ENCODE results near the gene ZSCAN22. TPM values are rescaled to one million over a fixed set of nuclear protein-coding genes. Genes with fewer than 3 reads are reported as not detected.

The ZSCAN22 gene
- total RNA-seq (1 to 10 TPM; 2.3 to 3.4 TPM), polyA plus RNA-seq (ENCODE audit: insufficient read length in 2 of 2) (1 to 10 TPM; 3.1 to 3.4 TPM)
- long read RNA-seq, donor 1: 0 reads
- long read RNA-seq, donor 2, full-length matches to known transcripts: 2 of 2 reads
- long read RNA-seq, donor 2, partial matches to known transcripts: 0 of 2 reads
- long read RNA-seq, donor 2, other reads (novel, unspliced or antisense): 0 of 2 reads
- long read RNA-seq, donor 3, full-length matches to known transcripts: 1 of 1 reads
- long read RNA-seq, donor 3, partial matches to known transcripts: 0 of 1 reads
- long read RNA-seq, donor 3, other reads (novel, unspliced or antisense): 0 of 1 reads
- long read RNA-seq, donor 4: 0 reads

DNA sequence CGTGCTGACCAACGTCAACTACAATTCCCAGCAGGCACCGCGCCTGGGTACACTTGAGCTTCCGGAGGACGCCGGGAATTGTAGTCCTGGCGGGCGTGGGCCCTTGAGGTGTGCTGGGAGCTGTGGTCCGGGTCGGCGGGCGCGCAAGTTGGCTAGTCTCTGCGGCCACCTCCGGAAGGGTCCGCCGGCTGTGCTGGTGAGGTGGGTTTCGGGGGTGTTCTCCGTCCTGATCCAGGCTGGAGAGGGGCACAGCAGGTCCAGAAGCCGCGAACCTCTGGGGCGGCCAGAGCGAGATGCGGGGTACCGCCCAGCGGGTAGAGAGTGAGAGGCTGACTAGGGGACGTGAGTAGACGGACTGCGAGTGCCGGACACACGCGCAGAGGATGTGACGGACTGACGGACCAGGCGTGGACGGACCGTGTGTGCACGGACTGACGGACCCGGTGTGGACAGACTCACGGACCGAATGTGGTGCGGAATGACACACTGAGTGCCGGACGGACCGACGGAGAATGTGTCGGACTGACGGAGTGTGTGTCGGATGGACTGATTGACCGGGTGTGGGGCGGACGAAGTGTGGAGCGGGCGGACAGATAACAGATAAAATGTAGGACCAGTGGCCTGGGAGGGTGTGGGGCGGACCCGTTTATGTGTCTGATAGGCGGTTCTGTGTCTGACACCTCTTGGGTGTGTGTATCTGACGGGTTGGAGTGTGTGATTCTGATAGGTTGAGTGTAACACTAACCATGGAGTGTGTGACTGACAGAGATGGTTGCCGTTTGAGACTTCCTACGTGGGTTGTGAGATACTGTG lies at the start of gene ZSCAN22:
Gene ZSCAN22, plus strand, starts transcription at position 81 of the 813 bp plus-strand sequence. CDS start 7,809 bp downstream, outside the sequence.
- WGBS (ENCODE audit: insufficient coverage): under 1% methylated on average over 62 of the region's 62 CpGs
- H3K4me3 ChIP-seq (ENCODE audit: low read depth, low read length): peak within 1 kb of the TSS; percentile 98
- H3K4me1 ChIP-seq (ENCODE audit: control insufficient read depth, insufficient read depth, low read length): peaks cover 23% of the 10 kb centered on the region
- H3K27ac ChIP-seq (ENCODE audit: low read depth, low read length): peak within 1 kb of the TSS; percentile 97
- DNase-seq (ENCODE audit: low read depth in 4 of 6, low spot score in 6 of 6): peak; percentile 91 to 99 (median 97)
- peaks cover 3% of the 10 kb centered on the region for H3K36me3 ChIP-seq (ENCODE audit: control insufficient read depth, insufficient read depth, low read length)
- H3K9me3 ChIP-seq (ENCODE audit: control insufficient read depth, insufficient read depth, low read length): no peaks in the 10 kb centered on the region
- H3K27me3 ChIP-seq (ENCODE audit: control insufficient read depth, insufficient read depth, low read length): no peaks in the 10 kb centered on the region

DNA sequence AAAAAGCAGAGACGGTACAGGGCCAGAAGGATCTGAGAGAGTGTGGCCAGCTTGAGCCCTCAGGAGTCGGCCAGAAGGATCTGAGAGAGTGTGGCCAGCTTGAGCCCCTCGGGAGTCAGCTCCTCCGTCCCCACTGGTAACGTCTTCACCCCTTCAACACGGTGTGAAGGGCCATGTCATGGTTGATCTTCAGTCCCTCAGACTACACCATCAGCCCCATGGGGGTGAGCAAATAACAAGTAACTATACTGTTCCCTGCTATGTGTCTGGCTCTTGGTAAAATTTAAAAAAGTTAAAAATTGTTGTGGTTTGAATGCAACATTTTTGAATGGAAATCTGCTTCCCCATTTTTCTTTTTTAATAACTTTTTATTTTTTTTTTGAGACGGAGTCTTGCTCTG lies 49.6 kb upstream of the ZSCAN22 start:
- Histone ChIP-seq H3K27me3 (ENCODE audit: control insufficient read depth, insufficient read depth, low read length) (no peaks in the 10 kb centered on the region), H3K9me3 (ENCODE audit: control insufficient read depth, insufficient read depth, low read length) (no peaks in the 10 kb centered on the region), H3K4me3 (ENCODE audit: low read depth, low read length) (no peak overlapping the region), H3K27ac (ENCODE audit: low read depth, low read length) (no peak overlapping the region), H3K4me1 (ENCODE audit: control insufficient read depth, insufficient read depth, low read length) (peaks cover 14% of the 10 kb centered on the region), H3K36me3 (ENCODE audit: control insufficient read depth, insufficient read depth, low read length) (peaks cover 12% of the 10 kb centered on the region)
- no peak for DNase-seq (ENCODE audit: low read depth in 4 of 6, low spot score in 6 of 6)
- WGBS (ENCODE audit: insufficient coverage): no CpG with 5 or more reads among the region's 7 CpGs

- Histone ChIP-seq H3K27ac (ENCODE audit: low read depth, low read length) (peak overlapping the region; percentile 95), H3K36me3 (ENCODE audit: control insufficient read depth, insufficient read depth, low read length) (peaks cover 14% of the 10 kb centered on the region), H3K4me3 (ENCODE audit: low read depth, low read length) (peak overlapping the region; percentile 97), H3K27me3 (ENCODE audit: control insufficient read depth, insufficient read depth, low read length) (no peaks in the 10 kb centered on the region), H3K9me3 (ENCODE audit: control insufficient read depth, insufficient read depth, low read length) (no peaks in the 10 kb centered on the region), H3K4me1 (ENCODE audit: control insufficient read depth, insufficient read depth, low read length) (peaks cover 14% of the 10 kb centered on the region)
- 18% methylated on average over 16 of the region's 25 CpGs for WGBS (ENCODE audit: insufficient coverage)
- DNase-seq (ENCODE audit: low read depth in 4 of 6, low spot score in 6 of 6): peak in 1 of 6 donors; percentile 12
Measured at GRCh38 chr19:58277748-58278540, 48.9 kb upstream of the ZSCAN22 start.

DNA sequence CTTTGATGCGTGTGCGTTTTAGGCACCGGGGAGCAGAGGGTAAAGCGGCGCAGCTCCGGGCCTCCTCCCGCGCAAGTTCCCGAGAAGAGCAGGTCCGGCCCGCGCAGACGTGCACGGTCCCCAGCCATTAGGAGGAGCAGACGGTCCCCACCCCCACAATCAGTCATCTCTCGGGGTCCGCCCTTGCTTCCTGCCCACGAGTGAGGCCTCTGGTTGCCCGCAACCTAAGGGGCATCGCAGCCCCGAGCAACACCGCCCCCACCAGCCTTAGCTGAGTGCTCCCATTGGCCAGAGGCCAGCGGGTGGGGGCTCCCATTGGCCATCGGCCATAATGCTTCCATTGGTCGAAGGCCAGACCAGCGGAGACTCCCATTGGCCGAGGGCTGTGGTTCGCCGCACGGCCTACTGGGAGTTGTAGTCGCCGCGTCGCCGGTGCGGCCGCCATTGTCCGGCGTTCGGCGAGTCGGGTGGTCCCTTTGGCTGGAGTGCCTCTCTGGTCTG lies 48.2 kb upstream of the ZSCAN22 start, which contains the start of gene ZNF8:
Gene ZNF8, plus strand, starts transcription at position 415 of the 501 bp plus-strand sequence. CDS start 127 bp downstream, outside the sequence.
- 0% methylated on average over 42 of the region's 42 CpGs for WGBS (ENCODE audit: insufficient coverage)
- H3K36me3 ChIP-seq (ENCODE audit: control insufficient read depth, insufficient read depth, low read length): peaks cover 18% of the 10 kb centered on the region
- peak within 1 kb of the TSS; percentile 97 for H3K4me3 ChIP-seq (ENCODE audit: low read depth, low read length)
- no peaks in the 10 kb centered on the region for H3K9me3 ChIP-seq (ENCODE audit: control insufficient read depth, insufficient read depth, low read length)
- H3K27me3 ChIP-seq (ENCODE audit: control insufficient read depth, insufficient read depth, low read length): no peaks in the 10 kb centered on the region
- H3K27ac ChIP-seq (ENCODE audit: low read depth, low read length): peak within 1 kb of the TSS; percentile 95
- peaks cover 14% of the 10 kb centered on the region for H3K4me1 ChIP-seq (ENCODE audit: control insufficient read depth, insufficient read depth, low read length)
- DNase-seq (ENCODE audit: low read depth in 4 of 6, low spot score in 6 of 6): peak; percentile 95 to 99 (median 98)

DNA sequence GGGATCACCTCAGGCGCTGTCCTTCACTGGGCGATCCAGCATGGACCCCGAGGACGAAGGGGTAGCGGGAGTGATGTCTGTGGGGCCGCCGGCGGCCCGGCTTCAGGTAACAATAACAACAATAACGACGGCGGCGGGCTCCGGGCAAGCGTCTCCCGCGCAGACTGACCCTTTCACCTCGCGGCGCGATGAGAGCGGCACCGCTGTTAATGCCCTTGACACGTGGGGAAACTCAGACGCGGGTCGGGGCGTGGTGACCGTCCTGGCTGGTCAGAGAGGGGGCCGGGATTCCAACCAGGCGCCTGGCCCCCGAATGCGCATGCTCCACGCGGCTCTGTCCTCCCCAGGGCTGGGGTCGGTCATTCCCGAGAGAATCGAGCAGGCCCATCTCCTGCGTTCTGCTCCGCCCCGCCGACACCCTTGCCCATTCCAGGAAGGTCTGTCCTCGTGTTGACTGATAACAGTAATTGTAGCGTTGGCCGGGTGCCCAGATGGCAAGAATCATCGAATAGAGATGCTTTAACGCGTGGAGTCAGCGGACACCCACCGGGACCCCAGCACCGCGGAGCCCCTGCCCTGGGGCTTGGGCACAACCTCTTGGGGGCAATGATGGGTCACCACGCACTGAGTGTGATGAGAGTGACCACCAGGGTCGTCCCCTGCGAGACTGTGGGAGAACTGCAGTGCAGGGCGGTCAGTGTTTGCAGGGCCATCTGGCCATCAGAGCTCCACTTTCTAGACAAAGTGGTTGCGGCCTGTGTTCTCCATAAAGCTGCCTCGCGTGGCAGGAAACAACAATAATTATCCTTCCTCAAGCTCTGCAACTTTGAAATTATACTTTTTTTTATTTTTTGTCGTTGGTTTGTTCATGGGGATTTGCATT lies 47.5 kb upstream of the ZSCAN22 start:
- peak; percentile 35 to 90 (median 46) for DNase-seq (ENCODE audit: low read depth in 4 of 6, low spot score in 6 of 6)
- Histone ChIP-seq H3K9me3 (ENCODE audit: control insufficient read depth, insufficient read depth, low read length) (no peaks in the 10 kb centered on the region), H3K4me3 (ENCODE audit: low read depth, low read length) (peak overlapping the region; percentile 97), H3K36me3 (ENCODE audit: control insufficient read depth, insufficient read depth, low read length) (peaks cover 18% of the 10 kb centered on the region), H3K4me1 (ENCODE audit: control insufficient read depth, insufficient read depth, low read length) (peaks cover 14% of the 10 kb centered on the region), H3K27me3 (ENCODE audit: control insufficient read depth, insufficient read depth, low read length) (no peaks in the 10 kb centered on the region), H3K27ac (ENCODE audit: low read depth, low read length) (peak overlapping the region; percentile 95)
- under 1% methylated on average over 55 of the region's 60 CpGs for WGBS (ENCODE audit: insufficient coverage)

DNA sequence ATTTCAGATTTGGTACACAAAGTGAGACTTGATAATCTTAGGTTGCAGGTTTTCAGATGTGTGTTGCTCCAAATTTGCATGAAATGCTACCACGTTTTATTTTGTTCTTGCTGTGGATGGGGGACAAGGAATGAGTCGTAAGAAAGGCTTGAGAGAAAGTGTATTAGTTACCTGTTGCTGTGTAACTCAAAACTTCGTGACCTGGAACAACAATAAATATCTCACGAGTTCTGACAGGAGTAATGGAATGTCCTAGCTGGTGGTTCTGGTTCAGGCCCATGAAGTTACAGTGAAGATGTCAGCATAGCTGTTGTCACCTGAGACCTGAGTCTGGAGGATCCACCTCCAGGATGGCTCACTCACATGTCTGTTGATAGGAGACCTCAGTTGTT lies 46.9 kb upstream of the ZSCAN22 start:
- H3K27ac ChIP-seq (ENCODE audit: low read depth, low read length): no peak overlapping the region
- WGBS (ENCODE audit: insufficient coverage): 91% methylated on average over 3 of the region's 4 CpGs

GRCh38 chr19:58284199-58284598 lies 42.6 kb upstream of the ZSCAN22 start:
- Histone ChIP-seq H3K36me3 (ENCODE audit: control insufficient read depth, insufficient read depth, low read length) (peaks cover 51% of the 10 kb centered on the region), H3K27me3 (ENCODE audit: control insufficient read depth, insufficient read depth, low read length) (no peaks in the 10 kb centered on the region), H3K4me1 (ENCODE audit: control insufficient read depth, insufficient read depth, low read length) (peaks cover 11% of the 10 kb centered on the region), H3K27ac (ENCODE audit: low read depth, low read length) (no peak overlapping the region), H3K9me3 (ENCODE audit: control insufficient read depth, insufficient read depth, low read length) (no peaks in the 10 kb centered on the region), H3K4me3 (ENCODE audit: low read depth, low read length) (no peak overlapping the region)
- whole genome bisulfite sequencing (ENCODE audit: insufficient coverage): 40% methylated on average over 1 of the region's 7 CpGs
- DNase-seq (ENCODE audit: low read depth in 4 of 6, low spot score in 6 of 6): peak in 1 of 6 donors; percentile 5

More for the DNA sequence above, 46.9 kb upstream of the ZSCAN22 start:
- Histone ChIP-seq H3K4me3 (ENCODE audit: low read depth, low read length) (peak overlapping the region; percentile 97), H3K9me3 (ENCODE audit: control insufficient read depth, insufficient read depth, low read length) (no peaks in the 10 kb centered on the region), H3K36me3 (ENCODE audit: control insufficient read depth, insufficient read depth, low read length) (peaks cover 19% of the 10 kb centered on the region), H3K27me3 (ENCODE audit: control insufficient read depth, insufficient read depth, low read length) (no peaks in the 10 kb centered on the region), H3K4me1 (ENCODE audit: control insufficient read depth, insufficient read depth, low read length) (peaks cover 14% of the 10 kb centered on the region)
- no peak for DNase-seq (ENCODE audit: low read depth in 4 of 6, low spot score in 6 of 6)

GRCh38 chr19:58291943-58292342 lies 34.9 kb upstream of the ZSCAN22 start:
- Histone ChIP-seq H3K27ac (ENCODE audit: low read depth, low read length) (no peak overlapping the region), H3K27me3 (ENCODE audit: control insufficient read depth, insufficient read depth, low read length) (no peaks in the 10 kb centered on the region), H3K4me1 (ENCODE audit: control insufficient read depth, insufficient read depth, low read length) (no peaks in the 10 kb centered on the region), H3K36me3 (ENCODE audit: control insufficient read depth, insufficient read depth, low read length) (peaks cover 88% of the 10 kb centered on the region), H3K9me3 (ENCODE audit: control insufficient read depth, insufficient read depth, low read length) (no peaks in the 10 kb centered on the region), H3K4me3 (ENCODE audit: low read depth, low read length) (no peak overlapping the region)
- DNase-seq (ENCODE audit: low read depth in 4 of 6, low spot score in 6 of 6): no peak
- 100% methylated on average over 5 of the region's 7 CpGs for WGBS (ENCODE audit: insufficient coverage)
